ENCODE data around the gene BABAM2. TPM values are rescaled to one million over a fixed set of nuclear protein-coding genes. Genes with fewer than 3 reads are reported as not detected.

BABAM2 gene
- total RNA-seq, 1 experiment from 2014 or later, result 27.1 TPM

- H3K27me3 Mint-ChIP-seq (ENCODE audit: low read depth), result no peaks in the 10 kb centered on the region
- Histone ChIP-seq H4K91ac (ENCODE audit: insufficient read length, low read depth, low read length) (no peak overlapping the region), H3K9ac (ENCODE audit: extremely low read depth, insufficient read length, low read length) (no peak overlapping the region), H3K79me1 (ENCODE audit: insufficient read depth, low read depth, low read length, poor library complexity, severe bottlenecking) (no peaks in the 10 kb centered on the region), H2BK12ac (ENCODE audit: insufficient read length, low read depth, low read length) (no peak overlapping the region), H3K4me1 (ENCODE audit: insufficient read depth, low read length) (no peaks in the 10 kb centered on the region), H4K20me1 (ENCODE audit: control insufficient read depth, insufficient read depth, insufficient read length) (no peaks in the 10 kb centered on the region), H4K8ac (replicated peaks; ENCODE audit: insufficient read length, low read depth, low read length) (no peak overlapping the region), H3K23me2 (ENCODE audit: insufficient read length, low read depth, low read length, poor library complexity, severe bottlenecking) (no peaks in the 10 kb centered on the region), H2AFZ (ENCODE audit: low read length) (no peak overlapping the region), H3K4me2 (ENCODE audit: insufficient read depth, insufficient read length, low read length) (no peak overlapping the region), H2BK120ac (ENCODE audit: low read depth, low read length, poor library complexity, severe bottlenecking) (no peak overlapping the region), H3K9me3 (ENCODE audit: control insufficient read depth, low read depth, low read length) (no peaks in the 10 kb centered on the region), H2BK15ac (ENCODE audit: low read depth, low read length) (no peak overlapping the region), H3K4ac (ENCODE audit: low read depth, low read length) (no peak overlapping the region), H3T11ph (ENCODE audit: low read length) (no peak overlapping the region), H3K14ac (ENCODE audit: insufficient read depth, low read length) (no peak overlapping the region), H3K27me3 (ENCODE audit: insufficient read depth, low read length) (no peaks in the 10 kb centered on the region), H3K23ac (ENCODE audit: insufficient read length, low read depth, low read length) (no peak overlapping the region), H3K79me2 (ENCODE audit: insufficient read depth, low read length) (no peaks in the 10 kb centered on the region), H2AK5ac (ENCODE audit: insufficient read length, low read length) (no peak overlapping the region), H2BK20ac (ENCODE audit: low read depth, low read length, poor library complexity, severe bottlenecking) (no peak overlapping the region), H3K27ac (ENCODE audit: insufficient read length, low read depth, low read length) (no peak overlapping the region), H3K18ac (ENCODE audit: insufficient read length, low read depth, low read length) (no peak overlapping the region), H3K56ac (ENCODE audit: insufficient read length, low read depth, low read length) (no peak overlapping the region), H2BK5ac (ENCODE audit: insufficient read length, low read length) (no peak overlapping the region), H4K5ac (ENCODE audit: insufficient read length, low read depth, low read length) (no peak overlapping the region)
- H3K4me3 Mint-ChIP-seq, result no peak overlapping the region
- DNase-seq, result no peak
- peaks cover 2 to 4% (median 4%) of the 10 kb centered on the region in 3 experiments; a peak in 5 of 7 replicates for H3K36me3 Mint-ChIP-seq (ENCODE audit: insufficient read depth in 1 of 3, low read depth in 3 of 3)
- H3K4me1 Mint-ChIP-seq, result peaks cover 0 to 2% of the 10 kb centered on the region in 2 experiments; a peak in 1 of 4 replicates
- no peak overlapping the region for H3K27ac Mint-ChIP-seq
- no peak for TF ChIP-seq CTCF (conservative IDR thresholded peaks at IDR 0.05)
- H3K9me3 Mint-ChIP-seq, result no peaks in the 10 kb centered on the region; a peak in 1 of 5 replicates
These were observed 109.8 kb downstream of the BABAM2 start for GRCh38 chr2:28000287-28000686.

Data from H9 (cell line).